ENCODE data around the gene PDE3A. TPM values are rescaled to one million over a fixed set of nuclear protein-coding genes. Genes with fewer than 3 reads are reported as not detected.

Gene PDE3A
- total RNA-seq, 4 donors from 2014 or later = 51.3 to 150 (median 114) TPM

- 94 to 100% methylated on average over 1 to 2 of the region's 2 CpGs for WGBS, 2 donors (ENCODE audit: low coverage in 1 of 2)
- Histone ChIP-seq H3K9me3 (no peaks in the 10 kb centered on the region), H3K36me3 (no peaks in the 10 kb centered on the region), H3K4me3 (no peak overlapping the region), H3K27ac (no peak overlapping the region), H3K27me3 (no peaks in the 10 kb centered on the region), H3K4me1 (no peaks in the 10 kb centered on the region)
- intact Hi-C loops (cut with DNase I; ENCODE audit: low total_unique reads) = no loop called here
- no peak for TF ChIP-seq CTCF (IDR thresholded peaks at IDR 0.05)
- no peak for TF ChIP-seq POLR2A (IDR thresholded peaks at IDR 0.05)
- TF ChIP-seq EP300 (IDR thresholded peaks at IDR 0.05; ENCODE audit: low read depth) = no peak
- DNase-seq = no peak
- in situ Hi-C loops (cut with MboI; ENCODE audit: low pct_ligation_motif_present in 1 of 4, low pct_unique_long_range_greater_than_20kb in 1 of 4, low sequenced_read_pairs in 3 of 4) = no loop called here
Observed at GRCh38 chr12:20486233-20486632, 117.9 kb downstream of the PDE3A start.

- intact Hi-C loops (cut with DNase I; ENCODE audit: low total_unique reads) (no loop called here), in situ Hi-C loops (cut with MboI; ENCODE audit: low pct_ligation_motif_present in 1 of 4, low pct_unique_long_range_greater_than_20kb in 1 of 4, low sequenced_read_pairs in 3 of 4) (no loop called here)
- Histone ChIP-seq H3K9me3 (no peaks in the 10 kb centered on the region), H3K36me3 (no peaks in the 10 kb centered on the region), H3K4me1 (no peaks in the 10 kb centered on the region), H3K4me3 (no peak overlapping the region), H3K27ac (no peak overlapping the region), H3K27me3 (no peaks in the 10 kb centered on the region)
- no peak for DNase-seq
- 93 to 100% methylated on average over 2 of the region's 2 CpGs for WGBS, 2 donors (ENCODE audit: low coverage in 1 of 2)
- TF ChIP-seq POLR2AphosphoS5 (IDR thresholded peaks at IDR 0.05) = no peak
- no peak for TF ChIP-seq CTCF (IDR thresholded peaks at IDR 0.05)
- TF ChIP-seq EP300 (IDR thresholded peaks at IDR 0.05; ENCODE audit: low read depth) = no peak
- TF ChIP-seq POLR2A (IDR thresholded peaks at IDR 0.05) = no peak
Observed at GRCh38 chr12:20487519-20487918, 119.2 kb downstream of the PDE3A start.

- 52% methylated on average over 1 of the region's 1 CpG; no CpG with 5 or more reads in 1 of the 2 donors for WGBS, 2 donors (ENCODE audit: low coverage in 1 of 2)
- H3K27me3 ChIP-seq = no peaks in the 10 kb centered on the region
- H3K4me1 ChIP-seq = no peaks in the 10 kb centered on the region
- no peak for TF ChIP-seq CTCF (IDR thresholded peaks at IDR 0.05)
- no peak for TF ChIP-seq EP300 (IDR thresholded peaks at IDR 0.05; ENCODE audit: low read depth)
- TF ChIP-seq POLR2AphosphoS5 (IDR thresholded peaks at IDR 0.05) = no peak
- no peak for TF ChIP-seq POLR2A (IDR thresholded peaks at IDR 0.05)
- intact Hi-C loops (cut with DNase I; ENCODE audit: low total_unique reads) = no loop called here
- H3K27ac ChIP-seq = no peak overlapping the region
- in situ Hi-C loops (cut with MboI; ENCODE audit: low pct_ligation_motif_present in 1 of 4, low pct_unique_long_range_greater_than_20kb in 1 of 4, low sequenced_read_pairs in 3 of 4) = no loop called here
- H3K4me3 ChIP-seq = no peak overlapping the region
- no peak for DNase-seq
- no peaks in the 10 kb centered on the region for H3K9me3 ChIP-seq
- no peaks in the 10 kb centered on the region for H3K36me3 ChIP-seq
Observed at GRCh38 chr12:20489645-20490044, 121.3 kb downstream of the PDE3A start.

- Histone ChIP-seq H3K4me1 (no peaks in the 10 kb centered on the region), H3K27me3 (no peaks in the 10 kb centered on the region), H3K27ac (no peak overlapping the region), H3K4me3 (no peak overlapping the region), H3K9me3 (no peaks in the 10 kb centered on the region), H3K36me3 (no peaks in the 10 kb centered on the region)
- in situ Hi-C loops (cut with MboI; ENCODE audit: low pct_ligation_motif_present in 1 of 4, low pct_unique_long_range_greater_than_20kb in 1 of 4, low sequenced_read_pairs in 3 of 4) = no loop called here
- no peak for DNase-seq
- intact Hi-C loops (cut with DNase I; ENCODE audit: low total_unique reads) = no loop called here
- TF ChIP-seq CTCF (IDR thresholded peaks at IDR 0.05) = no peak
- TF ChIP-seq POLR2AphosphoS5 (IDR thresholded peaks at IDR 0.05) = no peak
- TF ChIP-seq EP300 (IDR thresholded peaks at IDR 0.05; ENCODE audit: low read depth) = no peak
- no peak for TF ChIP-seq POLR2A (IDR thresholded peaks at IDR 0.05)
Observed at GRCh38 chr12:20490213-20490612, 121.9 kb downstream of the PDE3A start.

Data from transverse colon (tissue), 4 donors.